ENCODE results near the gene SEMA3B. TPM values are rescaled to one million over a fixed set of nuclear protein-coding genes. Genes with fewer than 3 reads are reported as not detected.

The SEMA3B gene
- total and polyA plus RNA-seq, 8 donors = 40.1 to 310 (median 103) TPM

DNA sequence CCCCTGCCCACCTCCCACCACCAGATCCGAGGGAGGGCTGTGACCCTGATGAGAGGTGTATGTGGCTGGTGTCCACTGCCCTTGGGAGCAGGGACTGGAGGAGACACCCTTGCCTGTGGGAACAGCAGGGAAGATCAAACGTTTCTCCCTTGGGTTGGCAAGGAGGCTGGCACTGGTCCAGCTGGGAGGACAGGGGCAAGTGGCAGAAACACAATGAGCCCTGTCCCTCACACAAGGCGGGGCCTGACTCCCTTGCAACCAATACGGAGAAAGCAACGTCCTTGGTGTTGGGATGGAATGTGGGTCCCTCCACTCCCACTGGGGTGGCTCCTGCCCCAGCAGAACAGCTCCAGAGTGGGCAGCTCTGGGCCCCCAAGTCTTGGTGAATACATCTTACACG is 48.4 kb downstream of the SEMA3B start:
- H3K4me1 ChIP-seq = peaks cover 59 to 79% (median 74%) of the 10 kb centered on the region in 4 donors

DNA sequence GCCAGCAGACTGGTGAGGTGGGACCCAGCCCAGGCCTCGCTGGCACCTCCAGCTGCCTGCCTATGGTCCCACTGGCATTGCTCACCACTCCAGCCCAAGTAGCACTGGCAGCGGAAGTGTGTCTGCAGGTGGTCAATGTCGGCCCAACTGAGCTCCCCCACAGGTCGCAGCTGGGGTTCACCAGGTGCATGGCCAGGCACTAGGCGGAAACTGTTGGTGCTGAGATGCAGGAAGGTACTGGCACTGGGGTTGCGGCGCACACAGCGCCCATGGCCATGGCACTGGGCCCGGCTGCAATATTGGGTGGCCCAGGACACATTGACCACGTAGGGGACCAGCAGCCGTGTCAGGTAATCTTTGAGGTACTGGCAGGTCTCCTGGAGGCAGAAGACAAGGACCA is 49.2 kb downstream of the SEMA3B start:
- intact Hi-C loops (cut with DNase I; ENCODE audit: low total_unique reads) = no loop called here
- WGBS, 5 donors = 73 to 83% (median 76%) methylated on average over 7 to 11 of the region's 11 CpGs
- peaks cover 67 to 88% (median 81%) of the 10 kb centered on the region in 4 donors for H3K4me1 ChIP-seq
- no peaks in the 10 kb centered on the region for H3K27me3 ChIP-seq
- H3K9me3 ChIP-seq = no peaks in the 10 kb centered on the region
- peak overlapping the region in 3 of 4 donors; percentile 13 to 88 (median 82) for H3K4me3 ChIP-seq
- peak overlapping the region; percentile 71 to 95 (median 82) for H3K27ac ChIP-seq
- no peak for DNase-seq
- H3K36me3 ChIP-seq = peaks cover 12 to 44% (median 40%) of the 10 kb centered on the region in 4 donors
- no peak for TF ChIP-seq POLR2A (IDR thresholded peaks at IDR 0.05)
- no peak for TF ChIP-seq CTCF (IDR thresholded peaks at IDR 0.05)
- TF ChIP-seq POLR2AphosphoS5 (IDR thresholded peaks at IDR 0.05) = no peak
- TF ChIP-seq EP300 (IDR thresholded peaks at IDR 0.05) = no peak

More for the DNA sequence above, 48.4 kb downstream of the SEMA3B start:
- no peaks in the 10 kb centered on the region for H3K9me3 ChIP-seq
- peak; percentile 70 to 72 for DNase-seq
- TF ChIP-seq POLR2A (IDR thresholded peaks at IDR 0.05) (no peak), CTCF (IDR thresholded peaks at IDR 0.05) (no peak), POLR2AphosphoS5 (IDR thresholded peaks at IDR 0.05) (no peak), EP300 (IDR thresholded peaks at IDR 0.05) (no peak)
- H3K4me3 ChIP-seq = peak overlapping the region in 1 of 4 donors; percentile 19
- WGBS, 5 donors = 36 to 57% (median 49%) methylated on average over 5 to 6 of the region's 6 CpGs
- intact Hi-C loops (cut with DNase I; ENCODE audit: low total_unique reads) = no loop called here
- H3K36me3 ChIP-seq = peaks cover 12 to 44% (median 40%) of the 10 kb centered on the region in 4 donors
- peak overlapping the region; percentile 80 to 95 (median 85) for H3K27ac ChIP-seq
- no peaks in the 10 kb centered on the region for H3K27me3 ChIP-seq

DNA sequence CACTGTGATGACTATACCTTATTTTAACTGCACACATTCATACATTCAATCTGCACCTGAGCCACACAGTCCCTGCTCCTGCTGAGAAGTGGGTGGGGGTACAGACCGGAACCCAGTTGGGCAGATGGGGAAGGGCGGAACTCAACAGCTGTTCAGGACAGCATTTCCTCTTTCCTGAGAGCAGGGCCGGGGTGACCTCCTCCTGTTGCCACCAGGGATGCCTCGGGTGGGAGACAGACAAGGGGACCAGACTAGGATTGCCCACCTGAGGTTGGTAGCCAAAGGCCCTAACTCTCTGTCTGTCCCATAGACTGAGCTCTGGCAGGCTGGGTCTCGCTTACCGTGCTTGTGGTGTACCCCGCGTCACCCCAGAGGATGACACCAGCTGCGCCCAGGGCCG is 49.7 kb downstream of the SEMA3B start:
- peak overlapping the region; percentile 71 to 95 (median 82) for H3K27ac ChIP-seq
- no peaks in the 10 kb centered on the region for H3K9me3 ChIP-seq
- TF ChIP-seq EP300 (IDR thresholded peaks at IDR 0.05) = no peak
- intact Hi-C loops (cut with DNase I; ENCODE audit: low total_unique reads) = no loop called here
- WGBS, 5 donors = 72 to 85% (median 75%) methylated on average over 8 to 10 of the region's 10 CpGs
- DNase-seq = no peak
- H3K4me3 ChIP-seq = peak overlapping the region in 3 of 4 donors; percentile 13 to 88 (median 82)
- H3K27me3 ChIP-seq = no peaks in the 10 kb centered on the region
- peaks cover 12 to 44% (median 40%) of the 10 kb centered on the region in 4 donors for H3K36me3 ChIP-seq
- H3K4me1 ChIP-seq = peaks cover 67 to 92% (median 85%) of the 10 kb centered on the region in 4 donors

- intact Hi-C loops (cut with DNase I; ENCODE audit: low total_unique reads) = no loop called here
- 89 to 92% (median 90%) methylated on average over 15 to 16 of the region's 16 CpGs for WGBS, 5 donors
- no peaks in the 10 kb centered on the region for H3K27me3 ChIP-seq
- peaks cover 12 to 44% (median 40%) of the 10 kb centered on the region in 4 donors for H3K36me3 ChIP-seq
- TF ChIP-seq CTCF (IDR thresholded peaks at IDR 0.05) (no peak), EP300 (IDR thresholded peaks at IDR 0.05) (no peak), POLR2AphosphoS5 (IDR thresholded peaks at IDR 0.05) (no peak), POLR2A (IDR thresholded peaks at IDR 0.05) (no peak)
- peak overlapping the region; percentile 13 to 88 (median 82) for H3K4me3 ChIP-seq
- H3K9me3 ChIP-seq = no peaks in the 10 kb centered on the region
- H3K27ac ChIP-seq = peak overlapping the region; percentile 25 to 95 (median 82)
- DNase-seq = no peak
- peaks cover 66 to 92% (median 86%) of the 10 kb centered on the region in 4 donors for H3K4me1 ChIP-seq
Measured at GRCh38 chr3:50319181-50319893, 50.4 kb downstream of the SEMA3B start.
